Glutamatergic neuron (in vitro differentiated cells): ENCODE data around the gene COA3. TPM values are rescaled to one million over a fixed set of nuclear protein-coding genes. Genes with fewer than 3 reads are reported as not detected.

Experiments
- DNase-seq: peaks from one replicate; pipeline ENCODE4 v3.0.0; 2022
- H3K27ac Mint-ChIP-seq: one replicate; pipeline ENCODE4 v1.8.0; 2020; ENCODE audit warnings: mild to moderate bottlenecking, mixed read lengths, inconsistent platforms; ENCODE audit not compliant: unreplicated experiment
- H3K27me3 Mint-ChIP-seq: one replicate; pipeline ENCODE4 v1.8.0; 2020; ENCODE audit warnings: mild to moderate bottlenecking, moderate library complexity, mixed read lengths, inconsistent platforms; ENCODE audit not compliant: unreplicated experiment
- H3K36me3 Mint-ChIP-seq: one replicate; pipeline ENCODE4 v1.8.0; 2020; ENCODE audit warnings: mild to moderate bottlenecking, mixed read lengths, inconsistent platforms; ENCODE audit not compliant: unreplicated experiment
- H3K4me1 Mint-ChIP-seq: one replicate; pipeline ENCODE4 v1.8.0; 2020; ENCODE audit warnings: mild to moderate bottlenecking, low read depth, mixed read lengths, inconsistent platforms; ENCODE audit not compliant: unreplicated experiment
- H3K4me3 Mint-ChIP-seq: one replicate; pipeline ENCODE4 v1.8.0; 2020; ENCODE audit warnings: mild to moderate bottlenecking, mixed read lengths, inconsistent platforms; ENCODE audit not compliant: unreplicated experiment
- H3K9me3 Mint-ChIP-seq: one replicate; pipeline ENCODE4 v1.8.0; 2020; ENCODE audit warnings: mild to moderate bottlenecking, moderate library complexity, mixed read lengths, inconsistent platforms; ENCODE audit not compliant: unreplicated experiment
- total RNA-seq: library from RNA; stranded (reverse); fragmentation: NEBNext Ultra II Directional; extraction: Animal tissue kit (Norgen Biotek cat#: 25700); gene quantifications from one replicate; pipeline ENCODE4 v1.2.1, GENCODE V29; 2021; ENCODE audit not compliant: unreplicated experiment
- TF ChIP-seq, protein P1 (sequence below): fragments of 200-600 bp; sonication (generic); IDR thresholded peaks from one replicate; pipeline ENCODE4 v1.5.0; 2021; ENCODE audit not compliant: partially characterized antibody, unreplicated experiment

COA3 gene
- total RNA-seq, 1 donor from 2014 or later: 56.7 TPM

DNA sequence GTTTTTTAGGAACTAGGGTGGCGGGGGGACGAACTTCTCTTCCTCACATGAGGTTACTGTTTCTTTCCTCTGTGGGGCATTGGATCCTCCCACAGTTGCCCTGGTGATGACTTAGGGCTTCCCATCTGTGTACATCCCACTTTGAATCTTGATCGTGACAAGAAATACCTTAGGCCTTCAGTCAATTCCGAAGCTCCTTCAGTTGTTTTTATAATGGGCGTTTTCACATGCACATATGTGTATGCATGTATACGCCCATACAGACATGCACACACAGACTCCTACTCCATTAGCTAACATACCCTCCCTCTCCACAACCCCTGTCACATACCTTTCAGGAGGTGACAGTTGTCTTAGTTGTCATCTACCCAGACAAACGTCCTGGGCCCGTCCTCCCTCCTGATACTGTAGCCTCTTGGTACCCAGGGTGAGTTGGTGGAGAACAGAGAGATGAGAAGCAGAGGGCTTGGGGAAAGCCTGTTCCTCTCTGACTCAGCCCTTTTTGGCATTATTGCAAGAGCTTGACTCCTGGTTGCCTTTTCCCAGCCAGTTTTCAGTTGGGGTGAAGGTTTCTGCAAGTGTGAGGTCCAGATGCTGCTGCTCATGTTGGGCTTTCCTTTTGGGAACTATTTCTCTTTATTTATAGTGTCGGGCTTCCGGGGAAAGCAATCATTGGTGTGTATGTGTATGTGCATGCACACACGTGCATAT is 43.6 kb upstream of the COA3 start:
- no peak for DNase-seq
- no peaks in the 10 kb centered on the region for H3K36me3 Mint-ChIP-seq

DNA sequence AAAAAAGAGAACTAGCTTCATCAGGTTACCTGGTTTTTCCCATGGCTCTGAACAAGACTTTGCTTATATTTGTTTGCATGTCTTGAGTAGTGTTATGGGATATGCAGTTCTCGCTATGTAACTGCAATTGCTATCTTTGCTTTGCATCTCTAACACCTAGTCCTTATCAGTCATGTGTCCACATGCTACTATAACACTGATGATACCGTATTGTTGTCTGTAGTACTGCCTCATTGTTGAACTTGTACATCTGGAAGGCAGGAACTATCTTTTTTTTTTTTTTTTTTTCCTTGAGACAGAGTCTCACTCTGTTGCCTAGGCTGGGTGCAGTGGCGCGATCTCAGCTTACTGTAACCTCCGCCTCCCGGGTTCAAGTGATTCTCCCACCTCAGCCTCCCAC is 37.2 kb upstream of the COA3 start:
- no peak for DNase-seq
- no peaks in the 10 kb centered on the region for H3K36me3 Mint-ChIP-seq
- H3K27me3 Mint-ChIP-seq: no peaks in the 10 kb centered on the region
- H3K4me3 Mint-ChIP-seq: no peak overlapping the region
- peaks cover 9% of the 10 kb centered on the region for H3K4me1 Mint-ChIP-seq
- TF ChIP-seq, protein P1, sequence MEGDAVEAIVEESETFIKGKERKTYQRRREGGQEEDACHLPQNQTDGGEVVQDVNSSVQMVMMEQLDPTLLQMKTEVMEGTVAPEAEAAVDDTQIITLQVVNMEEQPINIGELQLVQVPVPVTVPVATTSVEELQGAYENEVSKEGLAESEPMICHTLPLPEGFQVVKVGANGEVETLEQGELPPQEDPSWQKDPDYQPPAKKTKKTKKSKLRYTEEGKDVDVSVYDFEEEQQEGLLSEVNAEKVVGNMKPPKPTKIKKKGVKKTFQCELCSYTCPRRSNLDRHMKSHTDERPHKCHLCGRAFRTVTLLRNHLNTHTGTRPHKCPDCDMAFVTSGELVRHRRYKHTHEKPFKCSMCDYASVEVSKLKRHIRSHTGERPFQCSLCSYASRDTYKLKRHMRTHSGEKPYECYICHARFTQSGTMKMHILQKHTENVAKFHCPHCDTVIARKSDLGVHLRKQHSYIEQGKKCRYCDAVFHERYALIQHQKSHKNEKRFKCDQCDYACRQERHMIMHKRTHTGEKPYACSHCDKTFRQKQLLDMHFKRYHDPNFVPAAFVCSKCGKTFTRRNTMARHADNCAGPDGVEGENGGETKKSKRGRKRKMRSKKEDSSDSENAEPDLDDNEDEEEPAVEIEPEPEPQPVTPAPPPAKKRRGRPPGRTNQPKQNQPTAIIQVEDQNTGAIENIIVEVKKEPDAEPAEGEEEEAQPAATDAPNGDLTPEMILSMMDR: no peak
- H3K27ac Mint-ChIP-seq: no peak overlapping the region
- peaks cover 7% of the 10 kb centered on the region for H3K9me3 Mint-ChIP-seq

More for the DNA sequence above, 43.6 kb upstream of the COA3 start:
- H3K9me3 Mint-ChIP-seq: peaks cover 2% of the 10 kb centered on the region
- TF ChIP-seq, protein P1: no peak
- no peaks in the 10 kb centered on the region for H3K27me3 Mint-ChIP-seq
- no peaks in the 10 kb centered on the region for H3K4me1 Mint-ChIP-seq
- no peak overlapping the region for H3K27ac Mint-ChIP-seq
- H3K4me3 Mint-ChIP-seq: no peak overlapping the region

DNA sequence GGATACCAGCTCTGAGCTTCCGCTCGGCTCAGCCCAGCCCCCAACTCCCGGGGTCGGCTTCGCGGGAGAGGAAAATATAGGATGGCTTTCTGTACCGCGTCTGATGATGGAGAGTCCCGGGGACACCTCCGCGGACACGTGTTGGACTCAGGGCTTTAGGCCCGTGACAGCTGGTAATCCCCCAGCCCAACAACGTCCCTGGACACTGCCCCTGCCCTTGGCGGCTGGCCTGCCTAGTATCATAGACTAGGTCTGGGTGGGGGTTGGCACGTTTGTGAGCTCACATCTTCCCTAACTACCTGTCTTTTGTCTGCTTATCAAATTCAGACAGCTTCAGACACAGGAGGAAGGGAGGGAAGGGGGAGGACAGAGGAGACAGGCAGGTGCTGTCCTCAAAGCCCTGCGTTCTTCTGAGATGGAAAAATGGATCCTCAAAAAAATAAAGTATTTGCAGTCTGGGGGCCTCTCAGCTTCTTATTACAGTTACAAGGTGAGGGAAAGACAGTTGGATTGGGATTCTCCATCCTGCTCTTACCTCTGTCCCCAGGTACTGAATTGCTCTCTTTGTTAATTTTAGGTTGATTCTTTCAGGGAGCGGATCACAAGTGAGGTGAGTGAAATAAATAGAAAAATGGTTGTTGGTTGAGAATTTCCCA is 35.4 kb upstream of the COA3 start:
- Mint-ChIP-seq H3K27ac (peak overlapping the region; percentile 63), H3K9me3 (peaks cover 7% of the 10 kb centered on the region), H3K4me3 (peak overlapping the region; percentile 85), H3K27me3 (no peaks in the 10 kb centered on the region), H3K4me1 (peaks cover 9% of the 10 kb centered on the region), H3K36me3 (no peaks in the 10 kb centered on the region)
- TF ChIP-seq, protein P1: no peak
- peak; percentile 65 for DNase-seq

DNA sequence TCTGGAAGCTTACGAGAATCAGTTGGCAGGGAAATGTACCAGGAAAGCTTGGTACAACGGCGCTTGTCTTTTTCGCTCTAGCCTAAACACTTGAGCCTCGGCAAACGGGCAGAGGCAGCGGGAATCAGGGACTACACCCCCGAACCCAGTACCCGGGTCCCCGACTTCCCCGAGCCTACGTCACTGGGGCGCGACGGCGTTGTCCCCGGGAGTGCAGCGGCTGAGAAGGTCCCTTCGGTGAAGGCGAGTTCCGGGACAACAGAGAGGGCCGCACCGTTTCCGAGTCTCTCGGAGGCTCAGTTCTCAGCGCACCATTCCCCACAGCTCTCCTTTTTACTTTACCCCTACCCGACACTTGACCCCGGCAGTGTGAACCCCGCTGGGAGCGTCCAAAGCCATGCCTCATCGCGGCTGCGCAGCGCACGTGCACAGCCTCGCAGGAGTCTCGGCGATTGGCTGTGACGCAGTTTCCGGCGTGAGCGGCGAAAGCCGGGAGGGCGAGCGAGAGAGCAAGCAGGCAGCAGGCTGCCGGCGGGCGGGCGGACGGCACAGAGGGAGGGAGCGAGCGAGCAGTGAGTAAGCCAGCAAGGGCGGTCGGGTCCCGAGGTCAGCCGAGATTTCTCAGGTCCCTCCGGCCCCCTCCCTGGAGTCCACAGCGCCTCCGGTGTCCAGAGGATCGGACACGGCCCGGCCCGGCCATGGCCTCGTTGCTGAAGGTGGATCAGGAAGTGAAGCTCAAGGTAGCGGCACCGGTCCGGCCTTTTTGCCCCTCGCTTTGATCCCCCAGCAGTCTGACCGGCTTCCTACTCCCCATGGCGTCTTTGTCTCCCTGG is 34.6 kb upstream of the COA3 start, which contains the start of gene PSME3:
PSME3 (plus strand) TSS at position 464 of the 833 bp plus-strand sequence; CDS start at position 699, 235 bp downstream.
- H3K4me3 Mint-ChIP-seq: peak within 1 kb of the TSS; percentile 85
- H3K36me3 Mint-ChIP-seq: no peaks in the 10 kb centered on the region

More for the DNA sequence above, 34.6 kb upstream of the COA3 start, which contains the start of gene PSME3:
- H3K27ac Mint-ChIP-seq: peak within 1 kb of the TSS; percentile 63
- peaks cover 7% of the 10 kb centered on the region for H3K9me3 Mint-ChIP-seq
- peak; percentile 92 for DNase-seq
- peaks cover 9% of the 10 kb centered on the region for H3K4me1 Mint-ChIP-seq
- TF ChIP-seq, protein P1: no peak
- H3K27me3 Mint-ChIP-seq: no peaks in the 10 kb centered on the region
